Measurements from ENCODE around the gene AKT3.

Gene AKT3

DNA sequence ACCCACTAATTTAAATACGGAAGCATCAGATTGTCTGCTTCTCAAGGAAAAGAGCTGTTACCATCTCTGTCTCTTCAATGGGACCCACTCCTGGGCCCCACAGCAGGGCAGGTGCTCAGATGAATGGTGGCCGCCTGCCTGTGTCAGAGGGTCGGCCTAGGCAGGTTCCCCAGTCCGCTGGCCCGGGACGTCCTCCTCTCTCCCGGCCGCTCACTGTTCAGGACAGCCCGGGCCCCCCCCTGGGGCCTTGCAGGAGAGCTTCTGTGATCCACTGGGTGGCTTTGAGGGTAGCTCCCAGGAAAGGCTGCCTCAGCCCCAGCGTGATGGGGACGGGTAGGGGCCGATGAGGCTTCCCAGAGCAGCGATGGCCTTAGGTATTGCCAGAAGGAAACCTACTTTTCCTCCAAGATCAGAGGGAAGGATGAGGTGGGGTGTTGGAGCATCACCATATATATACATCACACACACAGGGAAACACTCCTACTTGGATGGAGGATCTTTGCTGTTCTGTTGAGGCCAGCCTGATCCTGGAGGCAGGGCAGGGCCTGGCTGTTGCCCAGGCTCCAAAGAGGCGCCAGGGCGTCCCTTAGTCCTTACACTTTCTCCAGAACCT is 362.9 kb downstream of the AKT3 start:
- TF ChIP-seq, protein P1, sequence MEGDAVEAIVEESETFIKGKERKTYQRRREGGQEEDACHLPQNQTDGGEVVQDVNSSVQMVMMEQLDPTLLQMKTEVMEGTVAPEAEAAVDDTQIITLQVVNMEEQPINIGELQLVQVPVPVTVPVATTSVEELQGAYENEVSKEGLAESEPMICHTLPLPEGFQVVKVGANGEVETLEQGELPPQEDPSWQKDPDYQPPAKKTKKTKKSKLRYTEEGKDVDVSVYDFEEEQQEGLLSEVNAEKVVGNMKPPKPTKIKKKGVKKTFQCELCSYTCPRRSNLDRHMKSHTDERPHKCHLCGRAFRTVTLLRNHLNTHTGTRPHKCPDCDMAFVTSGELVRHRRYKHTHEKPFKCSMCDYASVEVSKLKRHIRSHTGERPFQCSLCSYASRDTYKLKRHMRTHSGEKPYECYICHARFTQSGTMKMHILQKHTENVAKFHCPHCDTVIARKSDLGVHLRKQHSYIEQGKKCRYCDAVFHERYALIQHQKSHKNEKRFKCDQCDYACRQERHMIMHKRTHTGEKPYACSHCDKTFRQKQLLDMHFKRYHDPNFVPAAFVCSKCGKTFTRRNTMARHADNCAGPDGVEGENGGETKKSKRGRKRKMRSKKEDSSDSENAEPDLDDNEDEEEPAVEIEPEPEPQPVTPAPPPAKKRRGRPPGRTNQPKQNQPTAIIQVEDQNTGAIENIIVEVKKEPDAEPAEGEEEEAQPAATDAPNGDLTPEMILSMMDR (IDR thresholded peaks at IDR 0.05; ENCODE audit: borderline replicate concordance, control extremely low read depth, extremely low read depth, insufficient read depth, missing control alignments) = no peak
- in situ Hi-C loops (cut with MboI; ENCODE audit: low sequenced_read_pairs, unreplicated experiment) = no loop called here
- no peak for DNase-seq (ENCODE audit: low spot score)

DNA sequence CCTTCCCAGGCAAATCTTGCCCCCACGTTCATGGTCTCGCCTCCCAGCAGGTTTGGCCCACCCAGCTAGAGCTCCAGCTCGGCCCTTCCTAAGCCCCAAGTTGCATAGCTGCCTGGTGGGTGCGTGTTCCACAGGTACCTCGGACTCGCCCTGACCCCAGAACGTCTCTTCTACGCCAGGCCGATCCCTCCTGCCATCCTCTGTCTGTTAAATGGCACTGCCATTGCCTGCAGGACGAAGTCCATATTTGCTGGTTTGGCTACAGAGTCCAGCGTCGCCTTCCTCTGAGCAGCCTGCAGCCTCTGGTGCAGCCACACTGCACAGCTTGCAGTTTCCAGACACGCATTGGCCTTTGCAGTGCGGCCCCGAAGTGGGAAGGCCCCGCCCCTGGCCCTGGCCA is 366.1 kb downstream of the AKT3 start:
- in situ Hi-C loops (cut with MboI; ENCODE audit: low sequenced_read_pairs, unreplicated experiment) = no loop called here
- DNase-seq (ENCODE audit: low spot score) = peak; percentile 16
- TF ChIP-seq, protein P1 (IDR thresholded peaks at IDR 0.05; ENCODE audit: borderline replicate concordance, control extremely low read depth, extremely low read depth, insufficient read depth, missing control alignments) = no peak

DNA sequence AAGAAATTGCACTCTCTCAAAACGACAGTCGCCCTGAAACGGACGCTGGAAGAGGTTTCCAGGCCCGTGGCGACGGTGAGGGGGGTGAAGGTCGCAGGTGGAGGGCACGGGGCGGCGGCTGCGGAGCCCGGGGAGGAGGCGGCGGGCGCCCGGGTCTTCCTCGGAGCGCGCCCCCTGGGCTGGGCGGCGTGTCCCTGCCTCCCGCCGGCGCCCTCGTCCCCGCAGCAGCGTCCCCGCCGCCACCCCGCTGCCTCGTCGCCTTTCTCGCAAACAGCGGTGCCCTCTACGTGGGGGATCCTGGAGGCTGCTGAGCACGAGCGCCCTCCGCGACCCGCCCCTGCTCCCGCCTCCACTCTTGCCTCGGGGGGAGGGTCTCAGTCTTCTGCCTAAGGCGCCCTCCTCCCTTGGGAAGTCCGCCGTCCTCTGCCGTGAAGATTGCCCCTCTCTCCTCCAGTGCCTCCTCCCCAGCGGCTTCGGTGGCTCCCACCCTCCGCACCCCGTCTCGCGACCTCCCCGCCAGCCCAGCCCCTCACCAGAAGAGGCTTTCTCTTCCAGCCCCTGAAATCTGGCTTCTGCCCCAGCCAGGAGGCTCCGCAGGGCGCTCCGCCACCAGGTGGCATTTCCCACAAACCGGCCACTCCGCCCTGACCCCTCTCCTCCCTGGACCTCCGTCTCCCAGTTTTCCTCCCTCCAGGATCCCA is 366.8 kb downstream of the AKT3 start:
- TF ChIP-seq, protein P1 (IDR thresholded peaks at IDR 0.05; ENCODE audit: borderline replicate concordance, control extremely low read depth, extremely low read depth, insufficient read depth, missing control alignments) = no peak
- DNase-seq (ENCODE audit: low spot score) = peak; percentile 65
- in situ Hi-C loops (cut with MboI; ENCODE audit: low sequenced_read_pairs, unreplicated experiment) = no loop called here

DNA sequence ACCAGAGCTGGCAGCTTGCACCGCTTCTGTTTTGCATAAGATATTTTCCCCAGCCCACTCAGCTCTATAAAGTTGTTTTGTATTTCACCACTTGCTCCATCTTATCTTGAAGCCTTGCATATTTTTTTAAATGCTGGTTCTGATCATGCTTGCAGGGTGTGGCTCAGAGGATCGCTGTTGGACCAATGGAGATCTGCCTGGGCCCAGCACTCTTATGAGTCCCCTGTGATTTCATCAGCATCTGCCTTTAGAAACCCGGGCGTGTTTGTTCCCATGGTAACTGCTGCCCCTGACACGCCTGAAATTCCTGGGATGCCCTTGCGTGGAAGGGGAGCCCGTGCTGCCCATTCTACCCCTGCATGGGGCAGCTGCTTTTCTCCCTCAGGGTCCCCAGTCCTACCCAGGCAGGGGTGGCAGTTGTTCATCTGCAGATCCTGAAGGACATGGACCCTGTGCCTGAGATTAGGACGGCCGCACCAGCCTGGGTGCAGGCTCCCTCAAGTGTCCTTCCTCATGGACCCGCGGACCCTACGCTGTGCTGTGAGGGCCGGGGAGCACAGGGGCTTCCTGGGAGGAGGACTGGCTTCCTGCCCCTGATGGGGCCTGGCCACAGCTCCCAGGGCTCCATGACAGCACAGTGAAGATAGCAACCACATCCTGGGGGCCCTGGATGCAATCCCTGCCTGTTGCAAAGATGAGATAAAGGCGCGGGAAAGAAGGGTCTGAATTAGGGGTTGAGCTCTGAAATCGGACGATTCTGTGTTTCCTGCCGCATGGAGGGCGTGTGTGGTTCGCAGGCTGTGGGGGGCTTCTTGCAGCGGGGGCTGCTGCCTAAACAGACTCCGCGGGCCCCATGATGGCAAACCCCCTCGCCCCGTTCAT is 367.7 kb downstream of the AKT3 start:
- in situ Hi-C loops (cut with MboI; ENCODE audit: low sequenced_read_pairs, unreplicated experiment) = no loop called here
- DNase-seq (ENCODE audit: low spot score) = peak; percentile 36
- TF ChIP-seq, protein P1 (IDR thresholded peaks at IDR 0.05; ENCODE audit: borderline replicate concordance, control extremely low read depth, extremely low read depth, insufficient read depth, missing control alignments) = no peak

DNA sequence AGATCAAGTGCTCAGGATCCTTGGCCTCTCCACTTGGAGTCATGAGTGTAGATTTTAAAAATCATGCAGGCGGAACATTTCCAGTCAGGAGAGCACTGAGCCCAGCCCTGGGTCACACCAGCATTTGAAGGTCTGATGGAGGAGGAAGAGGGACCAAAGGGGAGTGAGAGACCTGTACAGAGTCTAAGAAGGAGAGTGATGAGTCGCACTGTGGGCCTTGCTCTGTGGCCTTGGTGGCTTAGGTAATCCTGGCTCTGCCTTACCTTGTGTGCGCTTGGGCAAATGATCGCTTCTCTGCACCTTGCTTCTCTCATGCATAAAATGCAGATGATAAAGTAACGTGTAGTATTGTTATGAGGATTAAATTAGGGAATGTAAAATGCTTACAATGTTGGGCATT is 368.9 kb downstream of the AKT3 start:
- in situ Hi-C loops (cut with MboI; ENCODE audit: low sequenced_read_pairs, unreplicated experiment) = no loop called here
- TF ChIP-seq, protein P1 (IDR thresholded peaks at IDR 0.05; ENCODE audit: borderline replicate concordance, control extremely low read depth, extremely low read depth, insufficient read depth, missing control alignments) = no peak
- DNase-seq (ENCODE audit: low spot score) = no peak

DNA sequence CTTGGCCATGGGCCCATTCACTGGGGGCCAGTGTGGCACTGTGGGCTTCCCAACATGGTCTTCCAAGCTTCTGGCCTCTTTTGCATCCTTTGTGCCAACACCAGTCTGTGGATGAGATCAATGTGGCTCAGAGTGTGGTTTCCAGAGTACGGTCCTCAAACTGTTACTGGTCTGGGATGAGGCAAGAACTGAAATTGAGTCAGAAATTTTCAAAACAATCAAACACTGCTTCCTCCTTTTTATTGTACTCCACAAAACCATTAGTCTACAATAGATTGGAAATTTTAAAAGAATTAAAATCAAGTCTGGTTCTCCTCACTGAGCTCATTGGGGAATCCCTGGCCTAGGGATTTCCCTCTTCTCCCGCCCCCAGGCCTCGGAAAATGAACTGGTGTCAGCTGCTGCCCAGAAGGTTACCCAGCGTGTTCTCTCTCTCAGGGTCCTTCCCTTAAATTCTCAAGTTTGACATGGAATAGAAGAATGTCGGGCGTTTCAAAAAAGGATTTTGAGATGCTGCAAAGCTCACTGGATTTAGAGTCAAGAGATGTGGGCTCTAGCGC is 372.2 kb downstream of the AKT3 start:
- no peak for DNase-seq (ENCODE audit: low spot score)
- in situ Hi-C loops (cut with MboI; ENCODE audit: low sequenced_read_pairs, unreplicated experiment) = no loop called here
- TF ChIP-seq, protein P1 (IDR thresholded peaks at IDR 0.05; ENCODE audit: borderline replicate concordance, control extremely low read depth, extremely low read depth, insufficient read depth, missing control alignments) = no peak

Measured in GM13976 (cell line).